Liver (tissue), 3 donors: Measurements from ENCODE around the gene MEN1.

Experiments used
- EGR1 ChIP-seq, 2 donors: IDR thresholded peaks; 2 replicates each; pipeline ENCODE4 v1.6.1; 2016 to 2018; ENCODE audit warnings: antibody characterized with exemption in 2 of 2, low read depth in 2 of 2
- FOXA1 ChIP-seq: IDR thresholded peaks from 2 replicates; pipeline ENCODE4 v1.6.1; 2016; ENCODE audit warnings: antibody characterized with exemption
- FOXA2 ChIP-seq: IDR thresholded peaks from 2 replicates; pipeline ENCODE4 v1.6.1; 2016; ENCODE audit warnings: antibody characterized with exemption
- GABPA ChIP-seq, 2 donors: IDR thresholded peaks in 1 of 2; conservative IDR thresholded peaks in 1 of 2; 2 replicates each; pipeline ENCODE4 v1.6.1; 2016; ENCODE audit warnings: antibody characterized with exemption in 2 of 2, mild to moderate bottlenecking in 1 of 2, moderate library complexity in 1 of 2
- JUND ChIP-seq, 2 donors: IDR thresholded peaks; 2 replicates each; pipeline ENCODE4 v1.6.1; 2016; ENCODE audit warnings: antibody characterized with exemption in 2 of 2
- RAD21 ChIP-seq, 2 donors: IDR thresholded peaks; 2 replicates each; pipeline ENCODE4 v1.6.1; 2016; ENCODE audit warnings: antibody characterized with exemption in 2 of 2, mild to moderate bottlenecking in 2 of 2
- TAF1 ChIP-seq: conservative IDR thresholded peaks from 2 replicates; pipeline ENCODE4 v1.6.1; 2016; ENCODE audit warnings: antibody characterized with exemption, mild to moderate bottlenecking
- YY1 ChIP-seq: IDR thresholded peaks from 2 replicates; pipeline ENCODE4 v1.6.1; 2016; ENCODE audit warnings: antibody characterized with exemption, mild to moderate bottlenecking
- TF ChIP-seq, protein P1 (sequence below): IDR thresholded peaks from 2 replicates; pipeline ENCODE4 v1.6.1; 2016; ENCODE audit warnings: antibody characterized with exemption
- TF ChIP-seq, protein P2 (sequence below): fragments of 150-350 bp; IDR thresholded peaks from 2 replicates; pipeline ENCODE4 v1.5.1; 2017; ENCODE audit warnings: improper control_type of control experiment, low read depth, low read length; ENCODE audit not compliant: missing input control
- TF ChIP-seq, protein P3 (sequence below): IDR thresholded peaks from 2 replicates; pipeline ENCODE4 v1.6.1; 2016; ENCODE audit warnings: antibody characterized with exemption, mild to moderate bottlenecking
- donor health status: healthy.
- donor health status: healthy.

DNA sequence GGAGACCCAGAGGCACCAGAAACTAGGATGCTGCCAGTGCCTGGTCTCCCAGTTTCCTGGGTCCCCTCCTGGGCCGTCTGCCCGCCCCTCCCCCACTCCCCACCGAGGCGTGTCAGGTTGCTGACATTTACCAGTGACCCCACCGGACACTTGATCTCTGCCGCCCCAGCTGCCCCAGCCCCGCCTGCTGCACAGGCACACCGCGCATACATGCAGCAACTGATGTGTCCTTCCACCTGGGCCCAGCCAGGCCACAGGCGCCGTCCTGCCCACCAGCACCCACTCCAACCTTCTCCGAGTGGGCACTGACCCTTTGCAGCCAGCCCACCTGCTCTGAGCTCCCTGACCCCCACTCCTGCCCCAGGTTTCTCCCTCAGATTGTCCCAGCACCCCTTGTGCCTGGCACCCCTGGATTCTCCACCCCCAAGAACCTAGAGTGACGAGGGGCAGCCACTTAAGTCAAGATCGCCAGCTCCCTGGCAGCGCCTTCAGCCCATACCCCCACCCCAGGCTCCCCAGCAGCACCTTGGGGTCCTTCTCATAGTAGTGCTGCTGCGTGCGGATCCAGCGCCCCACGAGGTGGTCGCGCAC is 51.1 kb downstream of the MEN1 start:
- TF ChIP-seq, protein P1, sequence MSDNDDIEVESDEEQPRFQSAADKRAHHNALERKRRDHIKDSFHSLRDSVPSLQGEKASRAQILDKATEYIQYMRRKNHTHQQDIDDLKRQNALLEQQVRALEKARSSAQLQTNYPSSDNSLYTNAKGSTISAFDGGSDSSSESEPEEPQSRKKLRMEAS: no peak
- TF ChIP-seq YY1: no peak
- TF ChIP-seq, protein P2, sequence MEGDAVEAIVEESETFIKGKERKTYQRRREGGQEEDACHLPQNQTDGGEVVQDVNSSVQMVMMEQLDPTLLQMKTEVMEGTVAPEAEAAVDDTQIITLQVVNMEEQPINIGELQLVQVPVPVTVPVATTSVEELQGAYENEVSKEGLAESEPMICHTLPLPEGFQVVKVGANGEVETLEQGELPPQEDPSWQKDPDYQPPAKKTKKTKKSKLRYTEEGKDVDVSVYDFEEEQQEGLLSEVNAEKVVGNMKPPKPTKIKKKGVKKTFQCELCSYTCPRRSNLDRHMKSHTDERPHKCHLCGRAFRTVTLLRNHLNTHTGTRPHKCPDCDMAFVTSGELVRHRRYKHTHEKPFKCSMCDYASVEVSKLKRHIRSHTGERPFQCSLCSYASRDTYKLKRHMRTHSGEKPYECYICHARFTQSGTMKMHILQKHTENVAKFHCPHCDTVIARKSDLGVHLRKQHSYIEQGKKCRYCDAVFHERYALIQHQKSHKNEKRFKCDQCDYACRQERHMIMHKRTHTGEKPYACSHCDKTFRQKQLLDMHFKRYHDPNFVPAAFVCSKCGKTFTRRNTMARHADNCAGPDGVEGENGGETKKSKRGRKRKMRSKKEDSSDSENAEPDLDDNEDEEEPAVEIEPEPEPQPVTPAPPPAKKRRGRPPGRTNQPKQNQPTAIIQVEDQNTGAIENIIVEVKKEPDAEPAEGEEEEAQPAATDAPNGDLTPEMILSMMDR: no peak
- TF ChIP-seq GABPA (IDR thresholded peaks at IDR 0.05 in 1 of 2, conservative IDR thresholded peaks at IDR 0.05 in 1 of 2): no peak
- TF ChIP-seq EGR1 (IDR thresholded peaks at IDR 0.05; ENCODE audit: low read depth in 2 of 2): no peak
- TF ChIP-seq TAF1: no peak
- TF ChIP-seq, protein P3, sequence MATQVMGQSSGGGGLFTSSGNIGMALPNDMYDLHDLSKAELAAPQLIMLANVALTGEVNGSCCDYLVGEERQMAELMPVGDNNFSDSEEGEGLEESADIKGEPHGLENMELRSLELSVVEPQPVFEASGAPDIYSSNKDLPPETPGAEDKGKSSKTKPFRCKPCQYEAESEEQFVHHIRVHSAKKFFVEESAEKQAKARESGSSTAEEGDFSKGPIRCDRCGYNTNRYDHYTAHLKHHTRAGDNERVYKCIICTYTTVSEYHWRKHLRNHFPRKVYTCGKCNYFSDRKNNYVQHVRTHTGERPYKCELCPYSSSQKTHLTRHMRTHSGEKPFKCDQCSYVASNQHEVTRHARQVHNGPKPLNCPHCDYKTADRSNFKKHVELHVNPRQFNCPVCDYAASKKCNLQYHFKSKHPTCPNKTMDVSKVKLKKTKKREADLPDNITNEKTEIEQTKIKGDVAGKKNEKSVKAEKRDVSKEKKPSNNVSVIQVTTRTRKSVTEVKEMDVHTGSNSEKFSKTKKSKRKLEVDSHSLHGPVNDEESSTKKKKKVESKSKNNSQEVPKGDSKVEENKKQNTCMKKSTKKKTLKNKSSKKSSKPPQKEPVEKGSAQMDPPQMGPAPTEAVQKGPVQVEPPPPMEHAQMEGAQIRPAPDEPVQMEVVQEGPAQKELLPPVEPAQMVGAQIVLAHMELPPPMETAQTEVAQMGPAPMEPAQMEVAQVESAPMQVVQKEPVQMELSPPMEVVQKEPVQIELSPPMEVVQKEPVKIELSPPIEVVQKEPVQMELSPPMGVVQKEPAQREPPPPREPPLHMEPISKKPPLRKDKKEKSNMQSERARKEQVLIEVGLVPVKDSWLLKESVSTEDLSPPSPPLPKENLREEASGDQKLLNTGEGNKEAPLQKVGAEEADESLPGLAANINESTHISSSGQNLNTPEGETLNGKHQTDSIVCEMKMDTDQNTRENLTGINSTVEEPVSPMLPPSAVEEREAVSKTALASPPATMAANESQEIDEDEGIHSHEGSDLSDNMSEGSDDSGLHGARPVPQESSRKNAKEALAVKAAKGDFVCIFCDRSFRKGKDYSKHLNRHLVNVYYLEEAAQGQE: no peak
- TF ChIP-seq FOXA1: no peak
- no peak for TF ChIP-seq JUND (IDR thresholded peaks at IDR 0.05)
- TF ChIP-seq RAD21 (IDR thresholded peaks at IDR 0.05): no peak
- no peak for TF ChIP-seq FOXA2
